Measurements from ENCODE around the gene BLACAT1.

- no peak for TF ChIP-seq CTCF (IDR thresholded peaks at IDR 0.05)
- TF ChIP-seq RFX5 (IDR thresholded peaks at IDR 0.05; ENCODE audit: low read length): no peak
- no peak for TF ChIP-seq RAD21 (IDR thresholded peaks at IDR 0.05; ENCODE audit: low read length)
- TF ChIP-seq NFIC (IDR thresholded peaks at IDR 0.05; ENCODE audit: borderline replicate concordance): no peak
- no peak for TF ChIP-seq EP300 (IDR thresholded peaks at IDR 0.05; ENCODE audit: borderline replicate concordance in 1 of 2, low read depth in 1 of 2, low read length in 1 of 2)
Observed at GRCh38 chr1:205443585-205444299, 12.1 kb downstream of the BLACAT1 start.
